A549 treated with Hydrocortisone at 1 μM for 4 hours (cell line): ENCODE results near the gene IQCC. TPM values are rescaled to one million over a fixed set of nuclear protein-coding genes. Genes with fewer than 3 reads are reported as not detected.

Source experiments
- total RNA-seq: library from RNA; stranded (reverse); fragments of 200-300 nt; extraction: Qiagen RNA extraction; gene quantifications from 5 replicates; pipeline ENCODE4 v1.2.3, GENCODE V29; 2022

IQCC gene
- 1.3 to 2.4 TPM (median 1.9 TPM) in 5 replicates for total RNA-seq

DNA sequence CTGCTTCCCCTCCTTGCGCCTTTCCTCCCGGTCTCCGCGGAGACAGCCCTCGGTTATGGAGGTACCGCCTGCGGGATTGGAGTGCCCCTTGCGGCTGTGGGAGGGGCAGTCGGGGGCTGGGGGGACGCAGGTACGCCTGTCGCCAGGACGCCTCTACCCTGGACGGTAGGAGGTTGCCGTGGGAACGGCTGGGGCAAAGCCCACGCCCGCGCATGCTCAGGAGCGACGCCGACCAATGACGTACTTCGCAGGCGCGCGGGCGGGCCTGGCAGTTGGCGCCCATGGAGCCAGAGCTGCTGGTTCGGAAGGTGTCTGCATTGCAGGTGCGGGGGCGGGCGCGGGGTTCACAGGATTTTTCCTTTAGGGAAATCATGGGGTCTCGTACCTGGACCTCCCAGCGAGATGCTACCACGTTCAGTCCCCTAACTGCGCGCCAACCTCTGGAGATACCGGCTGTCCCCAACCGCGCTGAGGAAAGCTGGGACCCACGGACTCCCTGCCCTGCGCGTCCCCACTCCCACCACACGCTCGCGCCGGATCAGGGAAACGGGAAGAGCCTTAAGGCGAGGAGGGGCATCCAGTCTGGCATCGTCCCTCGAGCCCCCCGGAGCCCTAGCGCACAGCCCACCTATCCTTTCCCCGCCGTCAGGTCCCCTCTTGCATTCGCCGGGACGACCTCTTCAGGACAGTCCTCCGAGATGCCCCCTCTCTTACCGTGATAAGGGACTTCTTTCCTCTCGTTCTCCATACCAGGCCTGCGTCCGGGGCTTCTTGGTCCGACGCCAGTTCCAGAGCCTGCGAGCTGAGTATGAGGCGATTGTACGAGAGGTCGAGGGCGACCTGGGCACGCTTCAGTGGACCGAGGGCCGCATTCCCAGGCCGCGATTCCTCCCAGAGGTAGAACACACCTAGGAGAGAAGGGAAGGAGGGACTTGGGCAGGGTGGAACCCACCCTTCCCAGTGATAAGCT lies at the start of gene IQCC:
Gene IQCC, plus strand, starts transcription at position 271 of the 970 bp plus-strand sequence. Its CDS starts 11 bp downstream, at position 282.

DNA sequence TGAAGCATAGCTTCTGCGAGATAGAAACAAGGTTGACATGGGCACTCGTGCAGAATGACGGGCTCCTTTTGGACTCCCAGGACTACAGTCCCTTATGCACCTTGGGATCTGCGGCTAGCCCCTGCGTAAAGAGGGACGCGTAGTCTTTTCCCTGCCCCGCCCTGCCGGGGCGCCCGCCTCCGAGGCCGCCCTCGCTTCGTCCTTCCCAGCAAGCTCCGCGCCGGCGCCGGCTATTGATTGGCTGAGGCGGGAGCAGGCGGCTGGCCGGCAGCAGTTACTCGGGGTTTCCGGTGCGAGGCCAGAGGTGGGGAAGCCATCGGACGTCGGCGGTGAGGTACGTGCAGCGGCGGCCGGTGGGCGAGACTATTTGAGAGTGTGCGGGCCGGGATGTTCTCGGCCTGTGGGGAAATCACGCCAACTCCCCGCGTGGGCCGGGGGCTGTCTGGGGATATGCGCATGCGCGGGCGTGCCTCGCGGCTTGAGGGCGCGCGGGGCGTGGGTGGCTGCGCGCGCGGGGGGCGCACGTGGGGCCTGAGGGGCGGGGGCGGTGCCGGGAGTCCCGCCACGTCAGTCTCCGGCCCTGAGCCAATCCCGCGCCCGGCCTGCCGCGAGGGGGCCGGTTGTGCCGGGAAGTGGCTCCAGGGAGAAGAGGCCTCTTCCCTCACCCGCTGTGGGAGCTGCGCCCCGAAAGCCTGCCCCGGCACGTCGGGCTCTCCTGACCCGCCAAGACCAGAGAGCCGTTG lies 25.9 kb upstream of the IQCC start, which contains the start of gene TXLNA:
Gene TXLNA, plus strand, starts transcription at position 233 of the 743 bp plus-strand sequence. CDS start 671 bp downstream, outside the sequence.

DNA sequence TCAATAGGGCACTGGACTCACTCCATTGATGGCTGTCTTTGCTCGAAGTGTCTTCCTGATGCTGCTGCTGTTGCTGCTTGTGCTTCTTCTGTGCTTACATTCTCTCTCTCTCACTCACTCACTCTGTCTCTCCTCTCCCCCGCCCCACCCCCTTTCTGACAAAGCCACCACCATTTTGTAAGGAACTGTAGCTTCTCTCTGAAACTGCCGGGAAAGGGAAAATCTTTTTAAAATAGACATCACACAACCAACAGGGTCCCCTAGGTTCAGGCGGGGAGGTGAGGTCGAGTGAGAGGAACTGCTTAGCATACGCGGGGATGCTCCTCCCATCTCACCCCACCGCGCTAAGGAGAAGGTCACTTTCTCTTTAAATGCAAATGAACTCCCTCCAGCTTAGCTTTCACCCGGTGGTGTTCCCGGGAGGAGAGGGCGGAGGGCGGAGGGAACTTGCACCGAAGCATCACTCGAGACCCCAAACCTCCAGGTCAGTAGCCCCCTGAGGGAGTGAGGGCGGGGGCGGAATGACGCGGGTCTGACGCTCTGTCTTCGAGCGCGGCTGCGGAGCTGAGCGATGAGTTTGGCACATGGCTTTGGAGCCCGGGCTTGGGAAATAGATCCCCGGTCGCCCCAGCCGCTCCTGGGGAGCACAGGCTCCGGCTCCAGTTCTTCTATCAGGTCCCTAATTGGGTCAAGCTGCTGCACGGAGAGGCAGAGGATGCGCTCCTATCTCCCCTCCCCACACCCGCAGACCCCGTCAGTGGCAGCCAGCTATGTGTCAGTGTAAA lies 5.1 kb upstream of the IQCC start, which contains the start of gene CCDC28B:
Gene CCDC28B, plus strand, starts transcription at position 370 of the 785 bp plus-strand sequence. CDS start 1,341 bp downstream, outside the sequence.

DNA sequence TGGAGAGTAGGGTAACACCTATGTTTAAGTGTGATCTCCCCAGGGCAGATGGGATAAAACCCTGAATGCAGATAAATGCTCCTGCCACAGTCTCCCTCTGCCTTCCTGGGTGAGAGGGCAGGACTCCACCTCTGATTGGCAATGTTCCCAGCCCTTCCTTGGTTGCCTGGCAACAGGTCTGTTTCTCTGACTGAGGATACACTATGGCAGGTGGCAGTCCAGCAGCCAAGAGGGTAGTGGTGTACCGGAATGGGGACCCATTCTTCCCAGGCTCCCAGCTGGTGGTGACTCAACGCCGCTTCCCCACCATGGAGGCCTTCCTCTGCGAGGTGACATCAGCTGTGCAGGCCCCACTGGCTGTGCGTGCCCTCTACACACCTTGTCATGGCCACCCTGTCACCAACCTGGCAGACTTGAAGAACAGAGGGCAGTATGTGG lies 3.4 kb downstream of the IQCC start, which contains the start of gene DCDC2B:
Gene DCDC2B, plus strand, starts transcription at position 199 of the 438 bp plus-strand sequence. Its CDS starts 5 bp downstream, at position 204.

DNA sequence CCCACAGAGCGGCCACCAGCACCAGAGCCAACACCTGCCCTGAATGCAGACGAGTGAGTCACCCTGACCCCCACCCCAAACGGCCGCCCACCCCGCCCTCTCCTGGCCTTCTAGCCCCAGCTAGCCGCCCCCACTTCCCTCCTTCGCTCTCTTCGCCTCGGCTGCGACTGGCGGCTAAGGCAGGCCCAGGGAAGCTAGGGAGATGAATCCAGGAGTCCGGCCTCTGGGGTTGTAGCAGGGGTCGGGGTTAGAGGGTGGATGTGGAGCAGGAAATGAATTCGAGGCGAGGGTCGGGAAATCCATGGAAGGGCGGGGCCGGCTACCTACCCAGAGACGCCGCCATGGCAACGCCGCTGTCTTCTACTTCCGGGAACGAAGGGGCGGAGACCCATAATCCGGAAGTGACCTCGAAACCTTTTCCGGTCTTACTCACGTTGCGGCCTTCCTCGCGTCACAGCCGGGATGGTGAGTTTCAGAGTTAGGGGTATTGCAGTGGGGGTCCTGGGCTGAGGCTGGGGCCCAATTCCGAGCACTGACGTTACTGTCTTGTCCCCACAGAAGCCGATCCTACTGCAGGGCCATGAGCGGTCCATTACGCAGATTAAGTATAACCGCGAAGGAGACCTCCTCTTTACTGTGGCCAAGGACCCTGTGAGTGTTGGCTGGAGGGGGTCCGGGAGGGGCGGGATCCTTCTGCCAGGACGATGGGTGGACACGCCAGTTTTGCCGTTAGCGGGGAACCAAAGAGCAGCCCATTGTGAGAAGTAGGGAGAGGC lies 16.7 kb downstream of the IQCC start, which contains the start of the genes EIF3I and TMEM234:
Gene EIF3I, plus strand, starts transcription at position 428 of the 776 bp plus-strand sequence. Its CDS starts 35 bp downstream, at position 463.
Gene TMEM234, minus strand, starts transcription at position 374 of the 776 bp plus-strand sequence. Its CDS starts 31 bp downstream, at position 343.

DNA sequence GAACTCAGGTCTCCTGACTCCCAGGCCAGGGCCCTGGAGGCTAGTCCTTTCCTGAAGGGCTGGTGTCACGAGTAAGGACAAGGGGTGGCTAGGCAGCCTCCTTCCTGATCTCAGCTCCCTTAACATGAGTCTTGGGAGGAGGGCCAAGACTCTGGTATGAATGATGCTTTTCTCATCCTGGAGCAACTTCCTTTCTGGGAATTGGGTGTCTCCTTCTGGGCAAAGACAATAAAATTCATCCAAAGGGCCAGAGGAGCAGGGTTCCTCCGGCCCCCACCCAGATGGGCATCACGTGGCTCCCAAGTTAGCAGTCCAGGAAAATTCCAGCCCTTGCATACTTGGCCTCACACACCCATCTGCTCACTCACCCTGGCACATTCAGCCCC lies 41.4 kb downstream of the IQCC start, which contains the start of gene FAM167B:
Gene FAM167B, plus strand, starts transcription at position 335 of the 386 bp plus-strand sequence. CDS start 200 bp downstream, outside the sequence.

DNA sequence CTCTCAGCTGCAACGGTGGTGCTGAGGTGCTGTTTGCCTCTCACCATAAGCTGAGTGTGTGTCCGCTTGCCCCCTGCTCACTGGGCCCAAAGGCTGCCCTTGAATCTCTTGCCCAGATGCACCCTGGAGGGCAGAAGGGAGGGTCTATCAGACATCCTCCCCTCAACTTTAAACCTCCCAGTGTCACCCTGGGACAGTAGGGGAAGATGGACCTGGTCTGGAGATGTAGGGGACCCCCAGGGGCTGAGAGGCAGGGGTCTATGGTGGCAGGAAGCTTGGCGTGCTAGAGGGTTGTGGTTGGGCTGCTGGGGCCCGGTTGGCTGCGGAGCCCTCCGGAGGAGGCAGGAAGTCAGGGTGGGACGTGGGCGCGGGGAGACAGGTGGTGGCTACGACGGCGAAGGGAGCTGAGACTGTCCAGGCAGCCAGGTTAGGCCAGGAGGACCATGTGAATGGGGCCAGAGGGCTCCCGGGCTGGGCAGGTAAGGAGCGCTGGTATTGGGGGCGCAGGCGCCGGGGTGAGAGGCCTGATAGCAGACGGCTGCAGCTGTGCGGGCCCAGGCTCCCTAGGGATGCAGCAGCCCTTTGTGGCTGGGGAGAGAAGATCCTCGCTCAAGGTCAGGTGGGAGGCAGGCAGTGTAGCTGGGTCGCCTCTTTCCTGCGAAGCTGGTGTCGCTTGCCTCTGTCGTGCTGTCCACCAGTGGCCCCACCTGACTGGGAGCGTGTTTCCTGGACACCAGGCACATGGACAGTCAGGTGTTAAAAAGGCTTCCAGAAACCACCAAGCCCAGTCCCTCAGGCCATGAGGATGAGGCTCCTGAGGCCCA lies 45.6 kb downstream of the IQCC start, which contains the start of gene LCK:
Gene LCK, plus strand, starts transcription at position 373 of the 824 bp plus-strand sequence. CDS start 23,065 bp downstream, outside the sequence.

Other genes starting within 250 kb of the IQCC start
- 119 to 146 TPM (median 134 TPM) in 5 replicates for gene KHDRBS1, start 191.8 kb upstream of the IQCC start, total RNA-seq
- gene TMEM39B, start 132.7 kb upstream of the IQCC start, total RNA-seq: 8.2 to 11.6 TPM (median 10.6 TPM) in 5 replicates
- gene KPNA6, start 97.6 kb upstream of the IQCC start, total RNA-seq: 13.9 to 20.7 TPM (median 14.9 TPM) in 5 replicates
- 24.7 to 35.7 TPM (median 26.5 TPM) in 5 replicates for gene TXLNA, start 26.0 kb upstream of the IQCC start, total RNA-seq
- gene CCDC28B, start 5.1 kb upstream of the IQCC start, total RNA-seq: 1.2 to 2.2 TPM (median 1.7 TPM) in 5 replicates
- not detected in 5 replicates for gene DCDC2B, start 3.4 kb downstream of the IQCC start, total RNA-seq
- gene TMEM234, start 16.7 kb downstream of the IQCC start, total RNA-seq: 6.7 to 10.0 TPM (median 9.1 TPM) in 5 replicates
- gene EIF3I, start 16.7 kb downstream of the IQCC start, total RNA-seq: 261 to 308 TPM (median 275 TPM) in 5 replicates
- 0.16 to 0.70 TPM (median 0.55 TPM) in 5 replicates for gene FAM167B, start 41.6 kb downstream of the IQCC start, total RNA-seq
- gene LCK, start 45.6 kb downstream of the IQCC start, total RNA-seq: 0.03 TPM in 1 of 5 replicates, not detected in the others
- 51.1 to 58.3 TPM (median 53.6 TPM) in 5 replicates for gene HDAC1, start 86.4 kb downstream of the IQCC start, total RNA-seq
- 52.9 to 69.7 TPM (median 64.0 TPM) in 5 replicates for gene MARCKSL1, start 130.6 kb downstream of the IQCC start, total RNA-seq
- gene FAM229A, start 156.8 kb downstream of the IQCC start, total RNA-seq: 2.1 to 4.5 TPM (median 3.7 TPM) in 5 replicates
- gene TSSK3, start 156.9 kb downstream of the IQCC start, total RNA-seq: 0.10 to 0.17 TPM (median 0.15 TPM) in 3 of 5 replicates, not detected in the others
- gene BSDC1, start 188.8 kb downstream of the IQCC start, total RNA-seq: 17.7 to 21.0 TPM (median 20.6 TPM) in 5 replicates